ENCODE measurements around the gene EMC9. TPM values are rescaled to one million over a fixed set of nuclear protein-coding genes. Genes with fewer than 3 reads are reported as not detected.

Gene EMC9
- total RNA-seq, 1 experiment from 2014 or later, result 27.4 TPM

DNA sequence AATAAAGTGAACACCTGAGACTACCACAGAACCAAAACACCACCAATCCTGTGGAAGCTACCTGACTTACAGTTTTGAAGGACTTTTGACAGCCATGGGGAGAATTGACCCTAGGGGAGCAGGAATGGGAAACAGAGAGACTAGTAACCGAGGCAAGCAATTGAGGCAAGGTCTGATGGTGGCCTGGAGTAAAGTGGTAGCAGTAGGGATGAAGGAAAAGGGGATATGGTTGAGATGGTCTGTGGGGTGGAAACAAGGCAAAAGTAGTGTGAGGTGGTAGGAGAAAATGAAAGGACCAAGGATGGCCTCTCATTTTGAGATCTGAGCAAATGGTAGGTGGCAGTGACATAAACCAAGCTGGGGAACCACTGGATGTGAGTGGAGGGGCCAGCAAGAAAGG, 15.4 kb upstream of the EMC9 start:
- Histone ChIP-seq H3K4me1 (replicated peaks; ENCODE audit: insufficient read depth) (peaks cover 13% of the 10 kb centered on the region), H3K4me3 (no peak overlapping the region), H3K9me2 (ENCODE audit: insufficient read depth) (no peaks in the 10 kb centered on the region), H2AFZ (no peak overlapping the region), H3K9me3 (ENCODE audit: insufficient read depth, low read depth) (no peaks in the 10 kb centered on the region), H3K27me3 (ENCODE audit: insufficient read depth, low read depth) (no peaks in the 10 kb centered on the region), H3K79me2 (ENCODE audit: low read depth) (no peaks in the 10 kb centered on the region), H4K20me1 (ENCODE audit: insufficient read depth) (no peaks in the 10 kb centered on the region), H3K36me3 (ENCODE audit: low read depth) (no peaks in the 10 kb centered on the region; the same call in 1 of the 2 replicates), H3K27ac (no peak overlapping the region), H3K4me2 (no peak overlapping the region), H3F3A (ENCODE audit: insufficient read depth, low read depth) (no peaks in the 10 kb centered on the region; the same call in 1 of the 2 replicates)
- POLR2A ChIA-PET (ENCODE audit: unreplicated experiment), result interaction anchor here (0.7 kb wide), 1 partner anchor 87 kb away, joined by 3 read pairs; no protein-coding TSS in a partner anchor
- no TSS peak for BruUV-seq (replicated peaks)
- intact Hi-C loops (cut with micrococcal nuclease; ENCODE audit: unreplicated experiment), result no loop called here
- no peak for TF ChIP-seq EZH2 (IDR thresholded peaks at IDR 0.05; ENCODE audit: low read depth)
- TF ChIP-seq, protein P1, sequence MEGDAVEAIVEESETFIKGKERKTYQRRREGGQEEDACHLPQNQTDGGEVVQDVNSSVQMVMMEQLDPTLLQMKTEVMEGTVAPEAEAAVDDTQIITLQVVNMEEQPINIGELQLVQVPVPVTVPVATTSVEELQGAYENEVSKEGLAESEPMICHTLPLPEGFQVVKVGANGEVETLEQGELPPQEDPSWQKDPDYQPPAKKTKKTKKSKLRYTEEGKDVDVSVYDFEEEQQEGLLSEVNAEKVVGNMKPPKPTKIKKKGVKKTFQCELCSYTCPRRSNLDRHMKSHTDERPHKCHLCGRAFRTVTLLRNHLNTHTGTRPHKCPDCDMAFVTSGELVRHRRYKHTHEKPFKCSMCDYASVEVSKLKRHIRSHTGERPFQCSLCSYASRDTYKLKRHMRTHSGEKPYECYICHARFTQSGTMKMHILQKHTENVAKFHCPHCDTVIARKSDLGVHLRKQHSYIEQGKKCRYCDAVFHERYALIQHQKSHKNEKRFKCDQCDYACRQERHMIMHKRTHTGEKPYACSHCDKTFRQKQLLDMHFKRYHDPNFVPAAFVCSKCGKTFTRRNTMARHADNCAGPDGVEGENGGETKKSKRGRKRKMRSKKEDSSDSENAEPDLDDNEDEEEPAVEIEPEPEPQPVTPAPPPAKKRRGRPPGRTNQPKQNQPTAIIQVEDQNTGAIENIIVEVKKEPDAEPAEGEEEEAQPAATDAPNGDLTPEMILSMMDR (conservative IDR thresholded peaks at IDR 0.05), result no peak
- DNase-seq, result no peak
- CTCF ChIA-PET, result no interaction called here

DNA sequence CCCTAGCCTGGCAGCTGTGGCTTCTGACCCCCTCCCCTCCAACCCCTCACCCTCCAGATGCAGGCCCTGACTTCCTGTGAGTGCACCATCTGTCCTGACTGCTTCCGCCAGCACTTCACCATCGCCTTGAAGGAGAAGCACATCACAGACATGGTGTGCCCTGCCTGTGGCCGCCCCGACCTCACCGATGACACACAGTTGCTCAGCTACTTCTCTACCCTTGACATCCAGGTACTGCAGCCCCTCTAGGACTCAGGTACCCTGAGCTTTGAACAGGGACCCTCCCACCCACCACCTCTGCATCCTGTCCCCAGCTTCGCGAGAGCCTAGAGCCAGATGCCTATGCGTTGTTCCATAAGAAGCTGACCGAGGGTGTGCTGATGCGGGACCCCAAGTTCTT, 13.7 kb upstream of the EMC9 start:
- no peaks in the 10 kb centered on the region; the same call in 1 of the 2 replicates for H3F3A ChIP-seq (ENCODE audit: insufficient read depth, low read depth)
- no peak overlapping the region for H3K27ac ChIP-seq
- no peak for TF ChIP-seq EZH2 (IDR thresholded peaks at IDR 0.05; ENCODE audit: low read depth)
- TF ChIP-seq, protein P1 (conservative IDR thresholded peaks at IDR 0.05), result no peak
- H3K4me2 ChIP-seq, result no peak overlapping the region
- H3K9me3 ChIP-seq (ENCODE audit: insufficient read depth, low read depth), result no peaks in the 10 kb centered on the region
- no peaks in the 10 kb centered on the region; the same call in 1 of the 2 replicates for H3K36me3 ChIP-seq (ENCODE audit: low read depth)
- no peaks in the 10 kb centered on the region for H3K9me2 ChIP-seq (ENCODE audit: insufficient read depth)
- no peaks in the 10 kb centered on the region for H3K27me3 ChIP-seq (ENCODE audit: insufficient read depth, low read depth)
- no peak overlapping the region for H2AFZ ChIP-seq
- BruUV-seq (replicated peaks), result no TSS peak
- ChIA-PET POLR2A (ENCODE audit: unreplicated experiment) (no interaction called here), CTCF (no interaction called here)
- H4K20me1 ChIP-seq (ENCODE audit: insufficient read depth), result no peaks in the 10 kb centered on the region
- no peak for DNase-seq
- H3K79me2 ChIP-seq (ENCODE audit: low read depth), result no peaks in the 10 kb centered on the region
- no peaks in the 10 kb centered on the region for H3K4me1 ChIP-seq (replicated peaks; ENCODE audit: insufficient read depth)
- intact Hi-C loops (cut with micrococcal nuclease; ENCODE audit: unreplicated experiment), result no loop called here
- H3K4me3 ChIP-seq, result no peak overlapping the region

DNA sequence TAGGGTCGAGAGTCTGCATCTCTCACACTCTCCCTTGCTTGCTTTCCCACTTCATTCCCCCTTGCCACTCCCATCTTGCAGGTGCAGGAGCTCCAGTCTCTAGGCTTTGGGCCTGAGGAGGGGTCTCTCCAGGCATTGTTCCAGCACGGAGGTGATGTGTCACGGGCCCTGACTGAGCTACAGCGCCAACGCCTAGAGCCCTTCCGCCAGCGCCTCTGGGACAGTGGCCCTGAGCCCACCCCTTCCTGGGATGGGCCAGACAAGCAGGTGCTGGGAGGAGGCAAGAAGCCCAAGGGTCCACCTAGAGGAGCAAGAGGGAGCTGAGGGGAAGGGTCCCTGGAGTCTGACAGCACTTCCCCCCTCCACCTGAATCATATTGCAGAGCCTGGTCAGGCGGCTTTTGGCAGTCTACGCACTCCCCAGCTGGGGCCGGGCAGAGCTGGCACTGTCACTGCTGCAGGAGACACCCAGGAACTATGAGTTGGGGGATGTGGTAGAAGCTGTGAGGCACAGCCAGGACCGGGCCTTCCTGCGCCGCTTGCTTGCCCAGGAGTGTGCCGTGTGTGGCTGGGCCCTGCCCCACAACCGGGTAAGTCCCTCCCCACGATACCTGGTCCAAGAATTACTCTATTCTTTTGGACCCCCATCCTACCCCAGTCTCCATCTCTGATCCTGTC, 10.2 kb upstream of the EMC9 start:
- H3K9me2 ChIP-seq (ENCODE audit: insufficient read depth), result no peaks in the 10 kb centered on the region
- H3K27me3 ChIP-seq (ENCODE audit: insufficient read depth, low read depth), result no peaks in the 10 kb centered on the region
- H3K4me3 ChIP-seq, result no peak overlapping the region
- peaks cover 20% of the 10 kb centered on the region for H3K79me2 ChIP-seq (ENCODE audit: low read depth)
- H3K4me2 ChIP-seq, result no peak overlapping the region
- no peaks in the 10 kb centered on the region for H3K9me3 ChIP-seq (ENCODE audit: insufficient read depth, low read depth)
- no peak for DNase-seq
- no peak for TF ChIP-seq EZH2 (IDR thresholded peaks at IDR 0.05; ENCODE audit: low read depth)
- TF ChIP-seq, protein P1 (conservative IDR thresholded peaks at IDR 0.05), result no peak
- H3K36me3 ChIP-seq (ENCODE audit: low read depth), result no peaks in the 10 kb centered on the region; the same call in 1 of the 2 replicates
- BruUV-seq (replicated peaks), result no TSS peak
- no peak overlapping the region for H2AFZ ChIP-seq
- no peak overlapping the region for H3K27ac ChIP-seq
- peaks cover 3% of the 10 kb centered on the region; the same call in 1 of the 2 replicates for H3F3A ChIP-seq (ENCODE audit: insufficient read depth, low read depth)
- no peaks in the 10 kb centered on the region for H4K20me1 ChIP-seq (ENCODE audit: insufficient read depth)
- POLR2A ChIA-PET (ENCODE audit: unreplicated experiment), result no interaction called here
- intact Hi-C loops (cut with micrococcal nuclease; ENCODE audit: unreplicated experiment), result no loop called here
- peaks cover 6% of the 10 kb centered on the region; the same call in 1 of the 2 replicates for H3K4me1 ChIP-seq (replicated peaks; ENCODE audit: insufficient read depth)
- CTCF ChIA-PET, result interaction anchor here (1.1 kb wide), 1 partner anchor 10 kb away, joined by 4 read pairs; the partner anchor contains the start of gene IRF9

Data from PC-9 (cell line).